Fibroblast of pulmonary artery (primary cell): ENCODE data around the gene NKX6-2.

Source experiments
- DNase-seq: peaks from one replicate; pipeline ENCODE4 v3.0.0-alpha.2; 2010; ENCODE audit warnings: low read depth
- H3K4me3 ChIP-seq: replicated peaks from 2 replicates; pipeline ENCODE4 v1.5.1; 2011; ENCODE audit warnings: low read depth, mild to moderate bottlenecking, control low read depth, low read length, moderate library complexity
- CTCF ChIP-seq: IDR thresholded peaks from 2 replicates; pipeline ENCODE4 v1.5.1; 2011; ENCODE audit warnings: mild to moderate bottlenecking, control low read depth, low read length, inconsistent platforms; ENCODE audit errors: missing control alignments

Gene NKX6-2

GRCh38 chr10:132816718-132817117 is 30.8 kb upstream of the NKX6-2 start:
- TF ChIP-seq CTCF: no peak
- DNase-seq: no peak
- no peak overlapping the region for H3K4me3 ChIP-seq

GRCh38 chr10:132815168-132815857 is 29.4 kb upstream of the NKX6-2 start:
- no peak overlapping the region for H3K4me3 ChIP-seq
- no peak for DNase-seq
- no peak for TF ChIP-seq CTCF

GRCh38 chr10:132814469-132814856 is 28.5 kb upstream of the NKX6-2 start:
- no peak for DNase-seq
- no peak for TF ChIP-seq CTCF
- no peak overlapping the region for H3K4me3 ChIP-seq

- no peak for TF ChIP-seq CTCF
- no peak overlapping the region for H3K4me3 ChIP-seq
- DNase-seq: no peak
These were observed 27.9 kb upstream of the NKX6-2 start for GRCh38 chr10:132813560-132814468.

GRCh38 chr10:132813001-132813401 is 27.1 kb upstream of the NKX6-2 start:
- no peak overlapping the region for H3K4me3 ChIP-seq
- no peak for TF ChIP-seq CTCF
- DNase-seq: no peak

GRCh38 chr10:132812520-132812919 is 26.6 kb upstream of the NKX6-2 start:
- TF ChIP-seq CTCF: no peak
- no peak for DNase-seq
- H3K4me3 ChIP-seq: no peak overlapping the region
